AG09319 (cell line): ENCODE results near the gene SGK1.

ENCODE experiments used
- DNase-seq: peaks from one replicate; pipeline ENCODE4 v3.0.0-alpha.2; 2010; ENCODE audit warnings: low read depth; ENCODE audit errors: extremely low read depth
- CTCF ChIP-seq: IDR thresholded peaks from 2 replicates; pipeline ENCODE4 v1.5.1; 2011; ENCODE audit warnings: low read depth, mild to moderate bottlenecking, inconsistent platforms, low read length, moderate library complexity

Gene SGK1

GRCh38 chr6:134250776-134251175 is 67.1 kb downstream of the SGK1 start:
- DNase-seq: no peak
- TF ChIP-seq CTCF: no peak

- DNase-seq: no peak
- TF ChIP-seq CTCF: no peak
Observed at GRCh38 chr6:134249759-134250602, 67.9 kb downstream of the SGK1 start.

GRCh38 chr6:134249239-134249758 is 68.6 kb downstream of the SGK1 start:
- TF ChIP-seq CTCF: no peak
- DNase-seq: no peak

GRCh38 chr6:134247844-134248580 is 69.9 kb downstream of the SGK1 start:
- no peak for DNase-seq
- no peak for TF ChIP-seq CTCF

GRCh38 chr6:134247231-134247833 is 70.6 kb downstream of the SGK1 start:
- no peak for DNase-seq
- no peak for TF ChIP-seq CTCF

GRCh38 chr6:134245706-134246105 is 72.2 kb downstream of the SGK1 start:
- no peak for DNase-seq
- no peak for TF ChIP-seq CTCF
